Measurements from ENCODE around the gene NECAB3. TPM values are rescaled to one million over a fixed set of nuclear protein-coding genes. Genes with fewer than 3 reads are reported as not detected.

Gene NECAB3
- total and polyA plus RNA-seq, 4 donors: 10.5 to 14.8 (median 11.1) TPM

- Histone ChIP-seq H3K4me1 (ENCODE audit: control insufficient read depth in 4 of 4, insufficient read depth in 4 of 4, low read length in 3 of 4) (no peaks in the 10 kb centered on the region), H3K9ac (ENCODE audit: low read depth in 1 of 2, low read length in 2 of 2) (no peak overlapping the region), H3K9me3 (ENCODE audit: control insufficient read depth in 4 of 4, low read length in 3 of 4) (no peaks in the 10 kb centered on the region), H3K27me3 (ENCODE audit: control insufficient read depth in 4 of 4, insufficient read depth in 4 of 4, low read length in 3 of 4) (no peaks in the 10 kb centered on the region), H3K4me3 (ENCODE audit: low read depth in 1 of 3, low read length in 3 of 3) (no peak overlapping the region), H3K36me3 (ENCODE audit: control insufficient read depth in 4 of 4, insufficient read depth in 3 of 4, low read depth in 1 of 4, low read length in 3 of 4) (peaks cover 3 to 28% (median 12%) of the 10 kb centered on the region in 4 donors), H3K27ac (ENCODE audit: low read depth in 1 of 2, low read length in 2 of 2) (no peak overlapping the region)
- 88% methylated on average over 1 of the region's 1 CpG for WGBS
- TF ChIP-seq RXRA (IDR thresholded peaks at IDR 0.05) (no peak), FOXA1 (IDR thresholded peaks at IDR 0.05) (no peak), ZBTB33 (IDR thresholded peaks at IDR 0.05) (no peak), NR2F2 (IDR thresholded peaks at IDR 0.05) (no peak), EGR1 (IDR thresholded peaks at IDR 0.05; ENCODE audit: low read depth in 2 of 2) (no peak), YY1 (IDR thresholded peaks at IDR 0.05) (no peak), GABPA (IDR thresholded peaks at IDR 0.05 in 1 of 2, conservative IDR thresholded peaks at IDR 0.05 in 1 of 2) (no peak), REST (IDR thresholded peaks at IDR 0.05) (no peak), CTCF (IDR thresholded peaks at IDR 0.05; ENCODE audit: low read depth, low read length, missing input control) (no peak), HNF4A (conservative IDR thresholded peaks at IDR 0.05) (no peak), ATF3 (IDR thresholded peaks at IDR 0.05) (no peak), RAD21 (IDR thresholded peaks at IDR 0.05) (no peak), TAF1 (conservative IDR thresholded peaks at IDR 0.05) (no peak), HNF4G (IDR thresholded peaks at IDR 0.05) (no peak), FOXA2 (IDR thresholded peaks at IDR 0.05) (no peak), JUND (IDR thresholded peaks at IDR 0.05) (no peak), SP1 (IDR thresholded peaks at IDR 0.05) (no peak)
- TF ChIP-seq, protein P1, sequence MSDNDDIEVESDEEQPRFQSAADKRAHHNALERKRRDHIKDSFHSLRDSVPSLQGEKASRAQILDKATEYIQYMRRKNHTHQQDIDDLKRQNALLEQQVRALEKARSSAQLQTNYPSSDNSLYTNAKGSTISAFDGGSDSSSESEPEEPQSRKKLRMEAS (IDR thresholded peaks at IDR 0.05): no peak
- no peak for DNase-seq (ENCODE audit: low spot score)
Observed at GRCh38 chr20:33711446-33711738, 37.2 kb upstream of the NECAB3 start.
